ENCODE measurements around the gene DUSP28. TPM values are rescaled to one million over a fixed set of nuclear protein-coding genes. Genes with fewer than 3 reads are reported as not detected.

Gene DUSP28, protein sequence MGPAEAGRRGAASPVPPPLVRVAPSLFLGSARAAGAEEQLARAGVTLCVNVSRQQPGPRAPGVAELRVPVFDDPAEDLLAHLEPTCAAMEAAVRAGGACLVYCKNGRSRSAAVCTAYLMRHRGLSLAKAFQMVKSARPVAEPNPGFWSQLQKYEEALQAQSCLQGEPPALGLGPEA
- 8.1 and 9.3 TPM in 2 replicates for total RNA-seq (2014; rRNA removed; shearing (Covaris generic); ENCODE audit: low replicate concordance)

DNA sequence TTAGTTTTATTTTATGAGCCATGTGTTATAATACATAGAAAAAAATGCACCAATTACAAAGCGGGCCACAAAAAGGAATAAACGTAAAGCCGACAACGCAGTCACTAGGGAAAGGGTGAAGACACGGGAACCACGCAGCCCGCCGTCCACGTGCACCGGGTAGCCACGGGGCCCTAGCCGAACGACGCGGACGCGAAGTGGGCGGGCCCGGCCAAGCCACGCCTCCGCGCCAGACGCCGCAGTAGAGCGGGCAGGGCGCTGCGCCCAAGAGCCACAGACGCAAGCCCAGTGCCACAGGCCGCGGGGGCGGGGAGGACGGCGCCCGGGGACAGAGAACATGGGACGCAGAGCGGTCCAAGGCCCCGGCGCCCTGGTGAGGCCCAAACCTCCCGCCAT, at the start of gene DUSP28:
Gene DUSP28, plus strand, starts transcription at position 274 of the 396 bp plus-strand sequence. CDS start 328 bp downstream, outside the sequence.
- no peak within 1 kb of the TSS for H2AFZ ChIP-seq (ENCODE audit: low read length)
- peaks cover 27% of the 10 kb centered on the region for H3K36me3 ChIP-seq (ENCODE audit: insufficient read depth, low read length)
- peaks cover 32% of the 10 kb centered on the region for H3K4me1 ChIP-seq (ENCODE audit: low read length)
- H3K9ac ChIP-seq (ENCODE audit: low read length), result peak within 1 kb of the TSS; percentile 98
- H3K79me2 ChIP-seq (ENCODE audit: low read length), result peaks cover 69% of the 10 kb centered on the region
- no peaks in the 10 kb centered on the region for H3K9me3 ChIP-seq (ENCODE audit: low read length)
- DNase-seq, result peak; percentile 97
- H3K9me2 ChIP-seq (replicated peaks; ENCODE audit: insufficient read depth, low read length), result no peaks in the 10 kb centered on the region
- peak within 1 kb of the TSS; percentile 89 for H3K27ac ChIP-seq (ENCODE audit: low read length)
- H3K4me3 ChIP-seq (ENCODE audit: low read length), result peak within 1 kb of the TSS; percentile 83
- H4K20me1 ChIP-seq (ENCODE audit: insufficient read depth, low read depth, low read length), result no peaks in the 10 kb centered on the region
- peak within 1 kb of the TSS; percentile 90 for H3K4me2 ChIP-seq (ENCODE audit: low read depth, low read length, poor library complexity, severe bottlenecking)
- H3K27me3 ChIP-seq (ENCODE audit: low read length), result no peaks in the 10 kb centered on the region

GRCh38 chr2:240510513-240511210, 49.5 kb upstream of the DUSP28 start:
- Histone ChIP-seq H3K9me3 (ENCODE audit: low read length) (no peaks in the 10 kb centered on the region), H3K4me2 (ENCODE audit: low read depth, low read length, poor library complexity, severe bottlenecking) (no peak overlapping the region), H3K9ac (ENCODE audit: low read length) (no peak overlapping the region), H3K79me2 (ENCODE audit: low read length) (peaks cover 10% of the 10 kb centered on the region), H3K36me3 (ENCODE audit: insufficient read depth, low read length) (peaks cover 7% of the 10 kb centered on the region; the same call in 1 of the 2 replicates), H3K27ac (ENCODE audit: low read length) (no peak overlapping the region), H3K4me1 (ENCODE audit: low read length) (peaks cover 7% of the 10 kb centered on the region), H3K9me2 (replicated peaks; ENCODE audit: insufficient read depth, low read length) (no peaks in the 10 kb centered on the region), H4K20me1 (ENCODE audit: insufficient read depth, low read depth, low read length) (no peaks in the 10 kb centered on the region), H3K27me3 (ENCODE audit: low read length) (no peaks in the 10 kb centered on the region), H2AFZ (ENCODE audit: low read length) (no peak overlapping the region), H3K4me3 (ENCODE audit: low read length) (no peak overlapping the region)
- DNase-seq, result no peak

- no peak for DNase-seq
- H3K79me2 ChIP-seq (ENCODE audit: low read length), result peaks cover 10% of the 10 kb centered on the region
- no peaks in the 10 kb centered on the region for H3K9me2 ChIP-seq (replicated peaks; ENCODE audit: insufficient read depth, low read length)
- no peak overlapping the region for H2AFZ ChIP-seq (ENCODE audit: low read length)
- H3K9ac ChIP-seq (ENCODE audit: low read length), result no peak overlapping the region
- no peak overlapping the region for H3K27ac ChIP-seq (ENCODE audit: low read length)
- H3K36me3 ChIP-seq (ENCODE audit: insufficient read depth, low read length), result peaks cover 7% of the 10 kb centered on the region; the same call in 1 of the 2 replicates
- H3K9me3 ChIP-seq (ENCODE audit: low read length), result no peaks in the 10 kb centered on the region
- H3K4me2 ChIP-seq (ENCODE audit: low read depth, low read length, poor library complexity, severe bottlenecking), result no peak overlapping the region
- no peaks in the 10 kb centered on the region for H4K20me1 ChIP-seq (ENCODE audit: insufficient read depth, low read depth, low read length)
- no peaks in the 10 kb centered on the region for H3K27me3 ChIP-seq (ENCODE audit: low read length)
- peaks cover 7% of the 10 kb centered on the region for H3K4me1 ChIP-seq (ENCODE audit: low read length)
- H3K4me3 ChIP-seq (ENCODE audit: low read length), result no peak overlapping the region
These were observed 48.6 kb upstream of the DUSP28 start for GRCh38 chr2:240511351-240512108.

- H2AFZ ChIP-seq (ENCODE audit: low read length), result no peak overlapping the region
- H3K4me3 ChIP-seq (ENCODE audit: low read length), result no peak overlapping the region
- no peaks in the 10 kb centered on the region for H3K9me3 ChIP-seq (ENCODE audit: low read length)
- peaks cover 7% of the 10 kb centered on the region; the same call in 1 of the 2 replicates for H3K36me3 ChIP-seq (ENCODE audit: insufficient read depth, low read length)
- H4K20me1 ChIP-seq (ENCODE audit: insufficient read depth, low read depth, low read length), result no peaks in the 10 kb centered on the region
- no peak for DNase-seq
- H3K79me2 ChIP-seq (ENCODE audit: low read length), result peaks cover 10% of the 10 kb centered on the region
- H3K4me2 ChIP-seq (ENCODE audit: low read depth, low read length, poor library complexity, severe bottlenecking), result no peak overlapping the region
- H3K27ac ChIP-seq (ENCODE audit: low read length), result no peak overlapping the region
- H3K4me1 ChIP-seq (ENCODE audit: low read length), result peaks cover 7% of the 10 kb centered on the region
- no peak overlapping the region for H3K9ac ChIP-seq (ENCODE audit: low read length)
- H3K9me2 ChIP-seq (replicated peaks; ENCODE audit: insufficient read depth, low read length), result no peaks in the 10 kb centered on the region
- H3K27me3 ChIP-seq (ENCODE audit: low read length), result no peaks in the 10 kb centered on the region
These were observed 48.1 kb upstream of the DUSP28 start for GRCh38 chr2:240512109-240512485.

DNA sequence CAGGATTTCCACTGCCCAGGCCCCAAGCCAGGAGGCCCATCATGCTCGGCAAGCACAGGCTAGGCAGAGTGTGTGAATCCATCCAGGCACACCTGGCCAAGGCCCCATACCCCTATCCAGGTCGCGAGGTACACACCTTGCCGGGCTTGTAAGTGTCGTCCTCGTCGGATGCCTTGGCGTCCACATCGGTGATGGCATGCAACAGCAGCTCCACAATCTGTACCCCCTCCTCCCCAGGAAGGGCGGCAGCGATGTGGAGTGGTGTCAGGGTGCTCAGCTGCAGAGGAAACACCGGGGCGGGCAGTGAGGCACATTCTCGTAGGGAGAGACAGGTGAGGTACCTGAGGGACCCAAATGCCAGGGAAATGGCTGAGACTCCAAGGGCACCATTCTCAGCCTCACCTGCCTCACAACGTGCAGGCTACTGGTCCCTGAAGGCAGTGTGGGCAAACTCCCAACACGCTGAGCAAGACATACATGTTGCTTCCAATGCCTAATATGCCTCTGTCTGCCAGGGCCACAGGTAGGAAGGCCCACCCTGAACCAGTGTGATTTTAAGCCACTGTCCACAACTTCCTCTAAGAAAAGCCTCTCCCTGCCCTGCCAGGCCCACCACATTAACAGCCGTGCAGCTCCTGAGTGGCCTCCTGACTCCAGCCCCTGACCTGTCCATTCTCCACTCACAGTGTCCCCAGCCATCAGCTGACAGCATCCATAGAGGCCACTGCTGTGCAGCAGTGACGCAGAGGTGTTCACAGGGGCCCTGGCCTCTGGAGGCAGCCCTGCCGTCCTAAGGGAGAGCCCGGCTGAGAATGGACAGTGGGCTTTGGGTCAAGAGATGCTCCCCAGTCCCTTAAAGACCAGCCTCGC, 47.3 kb upstream of the DUSP28 start:
- peaks cover 10% of the 10 kb centered on the region for H3K79me2 ChIP-seq (ENCODE audit: low read length)
- H3K4me3 ChIP-seq (ENCODE audit: low read length), result no peak overlapping the region
- peaks cover 7% of the 10 kb centered on the region; the same call in 1 of the 2 replicates for H3K36me3 ChIP-seq (ENCODE audit: insufficient read depth, low read length)
- no peaks in the 10 kb centered on the region for H3K27me3 ChIP-seq (ENCODE audit: low read length)
- no peaks in the 10 kb centered on the region for H3K9me2 ChIP-seq (replicated peaks; ENCODE audit: insufficient read depth, low read length)
- no peak overlapping the region for H2AFZ ChIP-seq (ENCODE audit: low read length)
- H3K9ac ChIP-seq (ENCODE audit: low read length), result no peak overlapping the region
- no peak overlapping the region for H3K27ac ChIP-seq (ENCODE audit: low read length)
- no peak for DNase-seq
- H3K9me3 ChIP-seq (ENCODE audit: low read length), result no peaks in the 10 kb centered on the region
- H4K20me1 ChIP-seq (ENCODE audit: insufficient read depth, low read depth, low read length), result no peaks in the 10 kb centered on the region
- peaks cover 7% of the 10 kb centered on the region for H3K4me1 ChIP-seq (ENCODE audit: low read length)
- no peak overlapping the region for H3K4me2 ChIP-seq (ENCODE audit: low read depth, low read length, poor library complexity, severe bottlenecking)

- Histone ChIP-seq H3K79me2 (ENCODE audit: low read length) (peaks cover 10% of the 10 kb centered on the region), H3K9me2 (replicated peaks; ENCODE audit: insufficient read depth, low read length) (no peaks in the 10 kb centered on the region), H3K27me3 (ENCODE audit: low read length) (no peaks in the 10 kb centered on the region), H3K4me2 (ENCODE audit: low read depth, low read length, poor library complexity, severe bottlenecking) (no peak overlapping the region), H3K36me3 (ENCODE audit: insufficient read depth, low read length) (peaks cover 7% of the 10 kb centered on the region; the same call in 1 of the 2 replicates), H2AFZ (ENCODE audit: low read length) (no peak overlapping the region), H3K9me3 (ENCODE audit: low read length) (no peaks in the 10 kb centered on the region), H3K4me3 (ENCODE audit: low read length) (no peak overlapping the region), H3K4me1 (ENCODE audit: low read length) (peaks cover 7% of the 10 kb centered on the region), H4K20me1 (ENCODE audit: insufficient read depth, low read depth, low read length) (no peaks in the 10 kb centered on the region), H3K9ac (ENCODE audit: low read length) (no peak overlapping the region), H3K27ac (ENCODE audit: low read length) (no peak overlapping the region)
- peak; percentile 90 for DNase-seq
These were observed 46.4 kb upstream of the DUSP28 start for GRCh38 chr2:240513549-240514287.

- 0 out of 2 replicates have a peak, but pooled peaks cover 4% of the 10 kb centered on the region for H4K20me1 ChIP-seq (ENCODE audit: insufficient read depth, low read depth, low read length)
- H3K4me3 ChIP-seq (ENCODE audit: low read length), result no peak overlapping the region
- peaks cover 7% of the 10 kb centered on the region for H3K4me1 ChIP-seq (ENCODE audit: low read length)
- no peak overlapping the region; the same call in 1 of the 2 replicates for H3K9ac ChIP-seq (ENCODE audit: low read length)
- H3K9me2 ChIP-seq (replicated peaks; ENCODE audit: insufficient read depth, low read length), result no peaks in the 10 kb centered on the region
- peaks cover 10% of the 10 kb centered on the region for H3K79me2 ChIP-seq (ENCODE audit: low read length)
- DNase-seq, result no peak
- no peaks in the 10 kb centered on the region for H3K27me3 ChIP-seq (ENCODE audit: low read length)
- no peak overlapping the region for H3K27ac ChIP-seq (ENCODE audit: low read length)
- no peaks in the 10 kb centered on the region for H3K9me3 ChIP-seq (ENCODE audit: low read length)
- H3K36me3 ChIP-seq (ENCODE audit: insufficient read depth, low read length), result peaks cover 10% of the 10 kb centered on the region; the same call in 1 of the 2 replicates
- H3K4me2 ChIP-seq (ENCODE audit: low read depth, low read length, poor library complexity, severe bottlenecking), result no peak overlapping the region
- H2AFZ ChIP-seq (ENCODE audit: low read length), result no peak overlapping the region
These were observed 45.5 kb upstream of the DUSP28 start for GRCh38 chr2:240514631-240515030.

Measured in Karpas-422 (cell line).